ENCODE measurements around the gene RAI2.

Gene RAI2

DNA sequence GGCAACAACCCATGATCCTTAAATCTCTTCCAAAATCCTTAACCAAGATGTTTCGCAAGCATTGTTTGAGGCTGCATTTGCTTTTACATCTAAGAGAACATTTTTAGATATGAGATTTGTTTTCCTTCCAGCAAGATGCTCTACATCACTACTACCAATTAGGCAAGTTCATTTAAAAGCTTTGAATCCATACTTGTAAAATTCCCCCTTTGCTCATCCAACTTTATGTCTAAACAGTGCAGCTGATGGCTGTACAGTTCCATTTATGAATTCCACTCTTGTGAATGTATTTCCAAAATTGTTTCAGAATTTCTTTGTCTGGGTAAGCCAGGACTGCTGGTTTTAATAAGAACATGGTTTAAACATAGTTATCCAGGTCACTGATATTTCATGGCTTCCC lies 31.5 kb downstream of the RAI2 start:
- H3K4me3 ChIP-seq (ENCODE audit: low read depth, low read length), result no peak overlapping the region
- H3K9ac ChIP-seq (ENCODE audit: low read depth, low read length), result no peak overlapping the region
- H3K36me3 ChIP-seq (ENCODE audit: control insufficient read depth, insufficient read depth, low read length), result no peaks in the 10 kb centered on the region
- H3K27me3 ChIP-seq (ENCODE audit: control insufficient read depth, insufficient read depth, low read length), result no peaks in the 10 kb centered on the region
- peaks cover 11% of the 10 kb centered on the region for H3K4me1 ChIP-seq (ENCODE audit: control insufficient read depth, insufficient read depth, low read length)
- no peak overlapping the region for H3K27ac ChIP-seq (ENCODE audit: low read depth, low read length)
- no peaks in the 10 kb centered on the region for H3K9me3 ChIP-seq (ENCODE audit: control insufficient read depth, insufficient read depth, low read length)

DNA sequence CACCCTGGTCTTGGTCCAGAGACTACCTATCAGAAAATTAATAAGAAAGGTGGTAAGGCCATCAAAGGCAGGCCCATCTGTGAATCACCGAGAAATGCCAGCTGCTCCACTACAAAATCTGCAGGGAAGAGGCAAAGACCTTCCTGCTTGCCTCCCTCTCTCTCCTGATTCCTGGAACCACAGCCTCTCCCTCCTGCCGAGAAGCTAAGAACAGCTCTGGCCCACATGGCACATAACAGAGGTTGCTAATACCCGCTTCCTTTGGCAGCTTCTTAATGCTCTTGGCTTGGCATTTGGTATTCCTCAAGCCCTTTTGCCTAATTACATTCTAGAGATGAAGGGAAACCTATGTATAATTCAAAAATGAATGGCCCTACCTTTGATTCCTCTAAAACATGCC lies 32.9 kb downstream of the RAI2 start:
- Histone ChIP-seq H3K4me3 (ENCODE audit: low read depth, low read length) (no peak overlapping the region), H3K9ac (ENCODE audit: low read depth, low read length) (no peak overlapping the region), H3K27me3 (ENCODE audit: control insufficient read depth, insufficient read depth, low read length) (no peaks in the 10 kb centered on the region; the same call in 1 of the 2 replicates), H3K9me3 (ENCODE audit: control insufficient read depth, insufficient read depth, low read length) (no peaks in the 10 kb centered on the region), H3K4me1 (ENCODE audit: control insufficient read depth, insufficient read depth, low read length) (no peaks in the 10 kb centered on the region), H3K36me3 (ENCODE audit: control insufficient read depth, insufficient read depth, low read length) (no peaks in the 10 kb centered on the region), H3K27ac (ENCODE audit: low read depth, low read length) (no peak overlapping the region)

DNA sequence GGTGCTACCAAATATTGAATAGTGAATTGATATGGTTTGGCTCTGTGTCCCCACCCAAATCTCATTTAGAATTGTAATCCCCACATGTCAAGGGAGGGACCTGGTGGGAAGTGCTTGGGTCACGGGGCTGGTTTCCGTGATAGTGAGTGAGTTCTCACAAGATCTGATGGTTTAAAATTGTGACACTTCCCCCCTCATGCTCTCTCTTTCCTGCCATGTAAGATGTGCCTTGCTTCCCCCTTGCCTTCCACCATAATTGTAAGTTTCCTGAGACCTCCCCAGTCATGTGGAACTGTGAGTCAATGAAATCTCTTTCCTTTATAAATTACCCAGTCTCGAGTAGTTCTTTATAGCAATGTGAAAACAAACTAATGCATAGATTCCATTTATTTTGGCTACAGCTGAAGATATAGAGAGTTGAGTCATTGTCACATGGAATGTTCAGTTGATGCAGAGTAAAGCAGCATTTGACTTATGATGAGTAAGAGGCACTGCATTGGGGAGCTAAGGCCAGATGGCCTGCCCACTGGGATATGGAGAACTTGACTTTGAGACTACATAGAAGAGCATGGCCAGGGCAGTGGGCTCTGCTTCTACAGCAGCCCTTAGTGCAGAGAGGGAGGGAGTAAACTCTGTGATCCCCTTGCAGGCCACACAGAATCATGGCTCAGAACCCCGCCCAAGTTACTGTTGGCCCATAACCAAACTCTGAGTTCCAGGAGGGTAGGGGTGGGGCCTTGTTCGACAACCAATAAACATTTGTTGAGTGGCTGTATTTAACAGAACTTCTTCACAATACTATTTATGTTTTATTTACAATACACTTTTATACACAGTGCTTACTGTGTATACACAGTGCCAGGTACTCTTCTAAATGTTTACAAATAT lies 34.2 kb downstream of the RAI2 start:
- H3K9ac ChIP-seq (ENCODE audit: low read depth, low read length), result no peak overlapping the region
- H3K27me3 ChIP-seq (ENCODE audit: control insufficient read depth, insufficient read depth, low read length), result peaks cover 4% of the 10 kb centered on the region; the same call in 1 of the 2 replicates
- H3K4me3 ChIP-seq (ENCODE audit: low read depth, low read length), result no peak overlapping the region
- no peaks in the 10 kb centered on the region for H3K9me3 ChIP-seq (ENCODE audit: control insufficient read depth, insufficient read depth, low read length)
- H3K4me1 ChIP-seq (ENCODE audit: control insufficient read depth, insufficient read depth, low read length), result no peaks in the 10 kb centered on the region
- H3K36me3 ChIP-seq (ENCODE audit: control insufficient read depth, insufficient read depth, low read length), result no peaks in the 10 kb centered on the region
- H3K27ac ChIP-seq (ENCODE audit: low read depth, low read length), result no peak overlapping the region

DNA sequence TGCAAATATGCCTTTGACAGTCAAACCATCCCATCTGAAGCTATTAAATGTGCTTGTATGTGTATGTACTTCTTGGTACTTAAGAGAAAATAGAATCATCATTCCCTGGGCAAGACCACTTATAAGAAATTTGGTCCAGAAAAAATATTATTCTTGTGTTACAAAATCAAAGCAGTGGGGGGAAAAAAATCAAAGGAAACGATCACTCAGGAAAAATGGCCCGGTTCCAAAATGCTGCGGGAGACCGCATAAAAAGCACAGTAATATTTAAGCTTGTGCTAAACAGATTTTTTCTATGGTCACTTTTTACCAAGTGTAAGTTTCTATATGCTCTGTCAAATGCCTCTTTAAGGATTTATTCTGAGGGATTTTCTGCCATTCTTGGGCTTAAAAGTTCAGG lies 36.1 kb downstream of the RAI2 start:
- H3K27me3 ChIP-seq (ENCODE audit: control insufficient read depth, insufficient read depth, low read length), result peaks cover 4% of the 10 kb centered on the region; the same call in 1 of the 2 replicates
- no peak overlapping the region for H3K27ac ChIP-seq (ENCODE audit: low read depth, low read length)
- H3K4me1 ChIP-seq (ENCODE audit: control insufficient read depth, insufficient read depth, low read length), result no peaks in the 10 kb centered on the region
- no peak overlapping the region for H3K9ac ChIP-seq (ENCODE audit: low read depth, low read length)
- H3K9me3 ChIP-seq (ENCODE audit: control insufficient read depth, insufficient read depth, low read length), result no peaks in the 10 kb centered on the region
- H3K4me3 ChIP-seq (ENCODE audit: low read depth, low read length), result no peak overlapping the region
- no peaks in the 10 kb centered on the region for H3K36me3 ChIP-seq (ENCODE audit: control insufficient read depth, insufficient read depth, low read length)

DNA sequence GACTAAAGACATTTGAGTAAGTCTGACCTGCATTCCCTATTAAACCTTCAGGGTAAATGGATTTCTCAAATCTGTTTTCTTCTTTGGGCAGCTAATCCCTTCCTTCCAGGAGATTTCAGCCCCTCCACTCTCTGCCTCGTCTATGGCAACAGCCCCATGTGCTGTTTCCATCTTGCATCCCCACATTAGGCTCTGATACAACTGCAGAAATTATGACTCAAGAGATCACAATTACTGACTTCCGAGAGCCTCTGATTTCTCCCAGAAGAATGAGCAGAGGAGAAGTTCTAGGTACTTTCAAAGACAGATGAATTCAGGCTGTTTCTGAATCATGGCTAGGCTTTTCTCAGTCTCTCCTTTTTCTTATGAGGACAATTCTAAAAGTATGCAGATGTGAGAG lies 38.7 kb downstream of the RAI2 start:
- H3K27ac ChIP-seq (ENCODE audit: low read depth, low read length), result no peak overlapping the region
- H3K9me3 ChIP-seq (ENCODE audit: control insufficient read depth, insufficient read depth, low read length), result no peaks in the 10 kb centered on the region
- no peak overlapping the region for H3K4me3 ChIP-seq (ENCODE audit: low read depth, low read length)
- H3K36me3 ChIP-seq (ENCODE audit: control insufficient read depth, insufficient read depth, low read length), result no peaks in the 10 kb centered on the region
- no peaks in the 10 kb centered on the region for H3K4me1 ChIP-seq (ENCODE audit: control insufficient read depth, insufficient read depth, low read length)
- H3K27me3 ChIP-seq (ENCODE audit: control insufficient read depth, insufficient read depth, low read length), result peaks cover 8% of the 10 kb centered on the region; the same call in 1 of the 2 replicates
- H3K9ac ChIP-seq (ENCODE audit: low read depth, low read length), result no peak overlapping the region

DNA sequence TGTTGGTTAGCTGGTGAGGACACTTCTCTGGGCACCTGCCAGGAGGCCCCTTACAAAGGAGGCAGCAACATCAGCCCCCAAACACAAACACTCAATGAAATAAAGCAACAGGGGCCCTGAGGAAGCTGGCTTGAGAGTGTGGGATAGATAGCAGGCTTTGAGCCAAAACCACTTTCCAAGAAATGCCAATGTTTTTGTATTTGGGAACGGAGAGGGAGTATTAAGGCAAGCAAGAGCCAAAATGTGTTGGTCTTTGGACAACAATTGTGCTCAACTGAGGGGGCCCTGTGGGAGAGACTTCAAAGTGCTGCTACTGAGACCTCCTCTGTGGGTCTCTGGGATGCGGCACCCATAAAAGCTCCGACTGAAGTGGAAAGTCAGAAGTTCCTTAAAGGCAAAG lies 41.0 kb downstream of the RAI2 start:
- H3K9ac ChIP-seq (ENCODE audit: low read depth, low read length), result no peak overlapping the region
- no peaks in the 10 kb centered on the region for H3K9me3 ChIP-seq (ENCODE audit: control insufficient read depth, insufficient read depth, low read length)
- H3K27ac ChIP-seq (ENCODE audit: low read depth, low read length), result no peak overlapping the region
- H3K4me3 ChIP-seq (ENCODE audit: low read depth, low read length), result no peak overlapping the region
- H3K27me3 ChIP-seq (ENCODE audit: control insufficient read depth, insufficient read depth, low read length), result peaks cover 8% of the 10 kb centered on the region; the same call in 1 of the 2 replicates
- H3K36me3 ChIP-seq (ENCODE audit: control insufficient read depth, insufficient read depth, low read length), result no peaks in the 10 kb centered on the region
- H3K4me1 ChIP-seq (ENCODE audit: control insufficient read depth, insufficient read depth, low read length), result no peaks in the 10 kb centered on the region

DNA sequence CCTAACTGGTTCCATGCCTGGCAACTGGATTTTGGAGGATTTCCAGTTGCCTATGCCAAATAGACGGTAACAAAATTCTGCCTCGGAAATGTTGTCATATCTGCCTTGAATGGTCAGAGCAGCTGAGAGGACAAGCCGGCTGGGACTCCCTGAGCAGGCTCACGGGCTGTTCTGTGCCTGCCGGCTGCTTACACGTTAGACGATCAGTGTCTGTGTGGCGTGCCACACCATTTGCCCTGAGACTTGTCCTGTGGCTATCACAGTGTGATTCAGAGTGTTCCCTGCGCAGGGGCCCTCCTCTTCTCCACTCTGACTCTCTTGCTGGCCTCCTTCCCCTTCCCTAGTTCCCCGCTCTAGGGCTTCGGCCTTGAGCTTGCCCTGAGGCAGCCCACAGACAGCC lies 42.4 kb downstream of the RAI2 start:
- Histone ChIP-seq H3K9ac (ENCODE audit: low read depth, low read length) (no peak overlapping the region), H3K4me3 (ENCODE audit: low read depth, low read length) (no peak overlapping the region), H3K36me3 (ENCODE audit: control insufficient read depth, insufficient read depth, low read length) (no peaks in the 10 kb centered on the region), H3K27ac (ENCODE audit: low read depth, low read length) (no peak overlapping the region), H3K4me1 (ENCODE audit: control insufficient read depth, insufficient read depth, low read length) (no peaks in the 10 kb centered on the region), H3K9me3 (ENCODE audit: control insufficient read depth, insufficient read depth, low read length) (no peaks in the 10 kb centered on the region), H3K27me3 (ENCODE audit: control insufficient read depth, insufficient read depth, low read length) (peaks cover 8% of the 10 kb centered on the region; the same call in 1 of the 2 replicates)

DNA sequence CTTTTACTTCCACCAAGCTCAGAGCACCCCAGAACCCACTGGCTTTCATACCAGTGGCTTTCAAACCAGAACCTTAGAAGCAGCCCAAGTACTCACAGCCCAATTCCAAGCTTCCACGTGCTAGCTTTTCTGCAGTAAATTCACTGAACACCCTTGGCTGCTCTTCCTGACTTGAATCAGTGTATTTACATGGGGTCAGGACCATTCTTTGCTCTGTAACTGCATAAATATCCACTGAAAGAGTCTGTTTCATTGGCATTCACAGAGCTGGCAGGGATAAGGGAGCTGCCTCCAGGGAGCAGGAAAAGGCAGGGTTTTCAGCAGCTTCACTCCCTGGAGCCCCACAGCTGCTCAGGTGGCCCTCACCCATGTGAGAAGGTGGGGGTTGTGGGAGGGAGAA lies 43.8 kb downstream of the RAI2 start:
- peaks cover 4% of the 10 kb centered on the region; the same call in 1 of the 2 replicates for H3K27me3 ChIP-seq (ENCODE audit: control insufficient read depth, insufficient read depth, low read length)
- H3K9me3 ChIP-seq (ENCODE audit: control insufficient read depth, insufficient read depth, low read length), result no peaks in the 10 kb centered on the region
- H3K9ac ChIP-seq (ENCODE audit: low read depth, low read length), result no peak overlapping the region
- H3K27ac ChIP-seq (ENCODE audit: low read depth, low read length), result no peak overlapping the region
- H3K4me1 ChIP-seq (ENCODE audit: control insufficient read depth, insufficient read depth, low read length), result no peaks in the 10 kb centered on the region
- no peak overlapping the region for H3K4me3 ChIP-seq (ENCODE audit: low read depth, low read length)
- no peaks in the 10 kb centered on the region for H3K36me3 ChIP-seq (ENCODE audit: control insufficient read depth, insufficient read depth, low read length)

DNA sequence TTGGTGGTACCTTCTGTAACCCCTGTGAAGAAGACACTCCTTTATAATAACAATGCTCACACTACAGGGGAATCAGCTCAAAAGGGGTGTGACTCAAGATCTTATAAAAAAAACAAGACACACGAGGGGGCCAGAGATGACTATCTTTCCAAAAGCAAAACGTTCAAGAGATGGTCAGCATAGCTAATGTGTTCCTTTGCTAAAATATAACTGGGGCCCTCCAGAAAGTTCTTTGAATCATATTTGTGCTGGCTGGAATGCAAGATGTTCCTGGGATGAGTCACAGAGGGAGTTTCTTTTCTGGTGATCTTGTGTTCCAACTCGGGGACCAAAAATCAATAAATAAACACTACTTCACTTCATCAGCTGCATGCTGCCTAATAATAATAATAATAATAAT lies 46.5 kb downstream of the RAI2 start:
- H3K36me3 ChIP-seq (ENCODE audit: control insufficient read depth, insufficient read depth, low read length), result no peaks in the 10 kb centered on the region
- peaks cover 4% of the 10 kb centered on the region; the same call in 1 of the 2 replicates for H3K27me3 ChIP-seq (ENCODE audit: control insufficient read depth, insufficient read depth, low read length)
- no peaks in the 10 kb centered on the region for H3K4me1 ChIP-seq (ENCODE audit: control insufficient read depth, insufficient read depth, low read length)
- no peak overlapping the region for H3K9ac ChIP-seq (ENCODE audit: low read depth, low read length)
- H3K4me3 ChIP-seq (ENCODE audit: low read depth, low read length), result no peak overlapping the region
- H3K27ac ChIP-seq (ENCODE audit: low read depth, low read length), result no peak overlapping the region
- no peaks in the 10 kb centered on the region for H3K9me3 ChIP-seq (ENCODE audit: control insufficient read depth, insufficient read depth, low read length)

DNA sequence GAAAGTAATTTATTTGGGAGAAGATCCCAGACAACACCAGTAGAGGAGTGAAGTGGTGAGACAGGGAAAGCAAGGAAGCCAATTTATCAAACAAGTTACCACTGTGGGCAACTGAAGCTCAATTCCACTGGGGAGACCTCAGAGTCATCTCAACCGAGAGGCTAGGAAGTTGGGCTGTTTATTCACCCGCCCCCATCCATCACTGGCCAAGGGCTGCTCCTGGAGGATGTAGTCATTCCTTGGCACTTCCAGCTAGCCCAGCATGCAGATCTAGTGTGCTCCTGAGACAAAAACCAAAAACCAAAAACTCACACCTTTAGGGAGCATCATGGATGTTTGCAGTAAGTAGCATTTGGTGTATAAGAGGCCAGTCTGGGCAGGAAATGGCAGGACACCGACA lies 47.0 kb downstream of the RAI2 start:
- no peak overlapping the region for H3K27ac ChIP-seq (ENCODE audit: low read depth, low read length)
- H3K27me3 ChIP-seq (ENCODE audit: control insufficient read depth, insufficient read depth, low read length), result peaks cover 4% of the 10 kb centered on the region; the same call in 1 of the 2 replicates
- H3K9me3 ChIP-seq (ENCODE audit: control insufficient read depth, insufficient read depth, low read length), result no peaks in the 10 kb centered on the region
- no peak overlapping the region for H3K9ac ChIP-seq (ENCODE audit: low read depth, low read length)
- no peaks in the 10 kb centered on the region for H3K36me3 ChIP-seq (ENCODE audit: control insufficient read depth, insufficient read depth, low read length)
- H3K4me3 ChIP-seq (ENCODE audit: low read depth, low read length), result no peak overlapping the region
- no peaks in the 10 kb centered on the region for H3K4me1 ChIP-seq (ENCODE audit: control insufficient read depth, insufficient read depth, low read length)

DNA sequence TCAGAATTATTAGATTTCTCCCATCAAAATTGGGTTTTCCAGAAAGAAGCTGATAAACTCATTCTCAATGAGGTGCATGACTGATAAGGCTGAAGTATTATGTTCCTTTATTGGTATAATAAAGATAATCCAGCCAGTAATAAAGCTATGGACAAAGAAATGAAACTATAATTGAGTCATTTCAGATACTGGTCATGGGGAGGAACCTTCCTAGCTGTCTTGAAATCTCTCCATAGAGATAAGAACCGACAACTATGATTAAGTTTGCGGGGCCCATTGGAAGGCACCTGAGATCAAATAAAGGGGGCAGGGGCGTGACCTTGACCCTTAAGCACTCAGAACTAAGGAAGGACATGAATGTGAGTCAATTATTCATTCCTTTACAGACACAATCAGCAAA lies 47.8 kb downstream of the RAI2 start:
- Histone ChIP-seq H3K9me3 (ENCODE audit: control insufficient read depth, insufficient read depth, low read length) (no peaks in the 10 kb centered on the region), H3K27ac (ENCODE audit: low read depth, low read length) (no peak overlapping the region), H3K4me3 (ENCODE audit: low read depth, low read length) (no peak overlapping the region), H3K4me1 (ENCODE audit: control insufficient read depth, insufficient read depth, low read length) (no peaks in the 10 kb centered on the region), H3K9ac (ENCODE audit: low read depth, low read length) (no peak overlapping the region), H3K36me3 (ENCODE audit: control insufficient read depth, insufficient read depth, low read length) (no peaks in the 10 kb centered on the region), H3K27me3 (ENCODE audit: control insufficient read depth, insufficient read depth, low read length) (peaks cover 4% of the 10 kb centered on the region; the same call in 1 of the 2 replicates)

Data from HUES48 (cell line).